Heart right ventricle (tissue), 16 donors: ENCODE results near the gene PGLYRP3. TPM values are rescaled to one million over a fixed set of nuclear protein-coding genes. Genes with fewer than 3 reads are reported as not detected.

ENCODE experiments used
- ATAC-seq, 8 donors: fragments of 200-7000 bp; cut with Tn5 transposase; one replicate each; pipeline ENCODE4 v1.9.1; 2020; ENCODE audit warnings: mild to moderate bottlenecking in 8 of 8, moderate library complexity in 8 of 8, moderate number of reproducible peaks in 1 of 8
- DNase-seq, 2 donors: peaks; one replicate each; pipeline ENCODE4 v3.0.0-alpha.2; 2020
- H3K27ac ChIP-seq, 10 donors: fragments of 200-600 bp; sonication (generic) in 2 of 10; one replicate each; pipeline versions ENCODE4 v1.5.0 to v1.8.0; 2020 to 2022; ENCODE audit warnings: mild to moderate bottlenecking in 3 of 10
- H3K27me3 ChIP-seq, 7 donors: fragments of 200-600 bp; one replicate each; pipeline ENCODE4 v1.8.0; 2021 to 2022; ENCODE audit warnings: mild to moderate bottlenecking in 2 of 7
- H3K36me3 ChIP-seq, 9 donors: fragments of 200-600 bp; sonication (generic) in 1 of 9; one replicate each; pipeline versions ENCODE4 v1.5.0 to v1.8.0; 2020 to 2022; ENCODE audit warnings: mild to moderate bottlenecking in 2 of 9
- H3K4me1 ChIP-seq, 9 donors: fragments of 200-600 bp; sonication (generic) in 1 of 9; one replicate each; pipeline versions ENCODE4 v1.5.0 to v1.8.0; 2020 to 2022; ENCODE audit warnings: mild to moderate bottlenecking in 4 of 9
- H3K4me3 ChIP-seq, 10 donors: fragments of 200-600 bp; sonication (generic) in 2 of 10; one replicate each; pipeline versions ENCODE4 v1.5.0 to v1.8.0; 2020 to 2022; ENCODE audit warnings: mild to moderate bottlenecking in 7 of 10, moderate library complexity in 2 of 10
- H3K9me3 ChIP-seq, 11 donors: fragments of 200-600 bp in 10 of 11; sonication (generic) in 2 of 11; one replicate each; pipeline versions ENCODE4 v1.5.0 to v1.8.0; 2013 to 2022; ENCODE audit warnings: mild to moderate bottlenecking in 2 of 11, control low read depth in 1 of 11, moderate library complexity in 1 of 11
- WGBS, 2 donors: extraction: QIAGEN DNeasy Blood & Tissue Kit; methylation state at CpG; one replicate each; pipeline ENCODE4 v1.1.7; 2013; ENCODE audit warnings: inconsistent platforms in 1 of 2; 5-methylcytosine and 5-hydroxymethylcytosine counted together
- intact Hi-C, 10 donors: fragments of 100-400 bp; cut with DNase I; formaldehyde crosslinking; loops; one replicate each; pipeline versions ENCODE4 v1.11.1 to v1.14.2; 2022
- polyA plus RNA-seq, 2 donors: library from polyadenylated mRNA; stranded (reverse); fragments of 200-250 nt; gene quantifications; one replicate each; pipeline ENCODE4 v1.2.3, GENCODE V29; 2013
- total RNA-seq, 10 donors: library from RNA; stranded (reverse); fragmentation: NEBNext Ultra II Directional in 3 of 10; extraction: Animal tissue kit (Norgen Biotek cat#: 25700) in 3 of 10; gene quantifications; one replicate each; pipeline versions ENCODE4 v1.2.1 to v1.2.4, GENCODE V29; 2021 to 2023
- TF ChIP-seq, protein P1 (sequence below), 9 donors: fragments of 200-600 bp; sonication (generic) in 2 of 9; IDR thresholded peaks; one replicate each; pipeline versions ENCODE4 v1.5.0 to v1.8.0; 2021 to 2022; ENCODE audit warnings: antibody characterized with exemption in 9 of 9, mild to moderate bottlenecking in 5 of 9, moderate library complexity in 1 of 9
- donor health status: Arrhythmogenic right ventricular cardiomyopathy.
- donor health status: ischemic (EF 13 %, LVEDD 7.1; RV severe dilation, severe dysfunction).
- donor health status: healthy with polysubstance abuse.
- donor health status: DM: no; HTN: yes; CAD: no.
- donor health status: DM: no; HTN: no; CAD: no.
- donor health status: ischemic (EF 25% LVEDD 6.9; RV normal size, moderate dysfunction).
- donor health status: ischemic (EF 25% LVEDD 5.7; RV mildly dilated, moderate dysfunction).
- donor health status: healthy.
- donor health status: DM: yes; HTN: yes; CAD: no.
- donor health status: Ischemic cardiomyopathy.
- donor health status: ischemic (EF 35%, LVEDD 5.7; RV mildly dilated, moderate dysfunction).
- donor health status: nonischemic (EF 11% LVEDD 7.7; RV severe dilation, severe dysfunction).
- donor health status: DM: yes; HTN: yes; CAD: no.
- donor health status: PGD.
- donor health status: ischemic (EF 29% LVEDD 5.4; RV normal size, mild dysfunction).
- donor health status: nonischemic (EF 23%, LVEDD 6.1; RV moderate dilation, normal function).

PGLYRP3 gene
- total and polyA plus RNA-seq, 12 donors = not detected

DNA sequence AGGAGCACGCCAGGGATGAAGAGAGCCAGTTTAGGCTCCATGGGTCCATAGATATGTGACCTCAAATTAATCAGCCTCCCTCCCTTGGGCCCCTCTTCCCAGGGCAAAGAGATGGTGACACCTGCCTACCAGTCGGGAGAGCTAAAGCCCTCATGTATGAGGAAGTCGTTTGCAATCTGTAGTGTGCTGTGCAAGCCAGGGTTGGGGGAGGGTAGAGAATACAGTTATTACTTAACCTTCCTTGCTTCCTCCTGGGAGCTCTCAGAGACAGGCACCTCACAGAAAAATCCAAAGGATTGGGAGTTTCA lies 31.9 kb upstream of the PGLYRP3 start:
- Histone ChIP-seq H3K27ac (no peak overlapping the region), H3K4me3 (no peak overlapping the region), H3K4me1 (peaks cover 0 to 17% (median 0%) of the 10 kb centered on the region in 9 donors), H3K9me3 (no peaks in the 10 kb centered on the region), H3K27me3 (peaks cover 0 to 50% (median 32%) of the 10 kb centered on the region in 7 donors), H3K36me3 (no peaks in the 10 kb centered on the region)
- no peak for DNase-seq
- no peak for ATAC-seq
- 52 to 68% methylated on average over 3 of the region's 3 CpGs for WGBS, 2 donors
- TF ChIP-seq, protein P1, sequence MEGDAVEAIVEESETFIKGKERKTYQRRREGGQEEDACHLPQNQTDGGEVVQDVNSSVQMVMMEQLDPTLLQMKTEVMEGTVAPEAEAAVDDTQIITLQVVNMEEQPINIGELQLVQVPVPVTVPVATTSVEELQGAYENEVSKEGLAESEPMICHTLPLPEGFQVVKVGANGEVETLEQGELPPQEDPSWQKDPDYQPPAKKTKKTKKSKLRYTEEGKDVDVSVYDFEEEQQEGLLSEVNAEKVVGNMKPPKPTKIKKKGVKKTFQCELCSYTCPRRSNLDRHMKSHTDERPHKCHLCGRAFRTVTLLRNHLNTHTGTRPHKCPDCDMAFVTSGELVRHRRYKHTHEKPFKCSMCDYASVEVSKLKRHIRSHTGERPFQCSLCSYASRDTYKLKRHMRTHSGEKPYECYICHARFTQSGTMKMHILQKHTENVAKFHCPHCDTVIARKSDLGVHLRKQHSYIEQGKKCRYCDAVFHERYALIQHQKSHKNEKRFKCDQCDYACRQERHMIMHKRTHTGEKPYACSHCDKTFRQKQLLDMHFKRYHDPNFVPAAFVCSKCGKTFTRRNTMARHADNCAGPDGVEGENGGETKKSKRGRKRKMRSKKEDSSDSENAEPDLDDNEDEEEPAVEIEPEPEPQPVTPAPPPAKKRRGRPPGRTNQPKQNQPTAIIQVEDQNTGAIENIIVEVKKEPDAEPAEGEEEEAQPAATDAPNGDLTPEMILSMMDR (IDR thresholded peaks at IDR 0.05) = no peak
- intact Hi-C loops = no loop called here

GRCh38 chr1:153343811-153344717 lies 31.3 kb upstream of the PGLYRP3 start:
- DNase-seq (no peak), ATAC-seq (no peak)
- WGBS, 2 donors = 35 to 40% methylated on average over 9 of the region's 9 CpGs
- Histone ChIP-seq H3K4me1 (peaks cover 0 to 17% (median 0%) of the 10 kb centered on the region in 9 donors), H3K27ac (no peak overlapping the region), H3K27me3 (peaks cover 0 to 49% (median 27%) of the 10 kb centered on the region in 7 donors), H3K36me3 (no peaks in the 10 kb centered on the region), H3K9me3 (no peaks in the 10 kb centered on the region), H3K4me3 (no peak overlapping the region)
- intact Hi-C loops = no loop called here
- TF ChIP-seq, protein P1 (IDR thresholded peaks at IDR 0.05) = no peak

GRCh38 chr1:153343040-153343681 lies 30.4 kb upstream of the PGLYRP3 start:
- DNase-seq (no peak), ATAC-seq (no peak)
- Histone ChIP-seq H3K27ac (no peak overlapping the region), H3K4me3 (no peak overlapping the region), H3K27me3 (peaks cover 0 to 42% (median 24%) of the 10 kb centered on the region in 7 donors), H3K36me3 (no peaks in the 10 kb centered on the region), H3K4me1 (peaks cover 0 to 17% (median 0%) of the 10 kb centered on the region in 9 donors), H3K9me3 (no peaks in the 10 kb centered on the region)
- intact Hi-C loops = no loop called here
- 24 to 32% methylated on average over 5 of the region's 5 CpGs for WGBS, 2 donors
- TF ChIP-seq, protein P1 (IDR thresholded peaks at IDR 0.05) = no peak

DNA sequence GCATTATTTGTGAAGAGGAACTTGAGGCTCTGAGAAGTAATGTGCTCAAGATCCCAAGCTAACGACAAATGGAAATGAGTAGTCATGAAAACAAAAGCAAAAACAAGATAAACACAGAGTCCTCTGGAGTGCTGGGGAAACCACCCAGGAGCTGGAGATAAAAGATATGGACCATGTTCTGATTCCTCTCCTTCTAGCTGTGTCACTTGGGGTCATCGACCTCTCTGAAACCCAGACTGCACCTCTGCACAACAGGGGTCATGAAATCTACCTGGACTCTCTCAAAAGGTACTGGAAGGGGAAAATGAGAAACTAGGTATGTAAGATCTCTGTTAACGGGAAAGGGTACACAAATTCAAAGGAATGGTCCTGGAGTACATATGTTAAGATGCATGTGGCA lies 29.4 kb upstream of the PGLYRP3 start:
- no peaks in the 10 kb centered on the region for H3K9me3 ChIP-seq
- H3K27me3 ChIP-seq = peaks cover 0 to 34% (median 21%) of the 10 kb centered on the region in 7 donors
- WGBS, 2 donors = 58 to 67% methylated on average over 3 of the region's 3 CpGs
- H3K36me3 ChIP-seq = no peaks in the 10 kb centered on the region
- ATAC-seq = no peak
- H3K4me1 ChIP-seq = peaks cover 0 to 17% (median 0%) of the 10 kb centered on the region in 9 donors
- TF ChIP-seq, protein P1 (IDR thresholded peaks at IDR 0.05) = no peak
- intact Hi-C loops = no loop called here
- DNase-seq = no peak
- H3K4me3 ChIP-seq = no peak overlapping the region
- H3K27ac ChIP-seq = no peak overlapping the region
